Measurements from ENCODE around the gene PITPNB. TPM values are rescaled to one million over a fixed set of nuclear protein-coding genes. Genes with fewer than 3 reads are reported as not detected.

The PITPNB gene
- total RNA-seq, 3 donors from 2014 or later = 42.5 to 130 (median 47.4) TPM

GRCh38 chr22:27933186-27933983, 14.3 kb upstream of the PITPNB start:
- no peaks in the 10 kb centered on the region for H3K36me3 ChIP-seq (ENCODE audit: low read depth)
- peak; percentile 19 for ATAC-seq

GRCh38 chr22:27930331-27931060, 11.4 kb upstream of the PITPNB start:
- ATAC-seq (no peak), DNase-seq (no peak)
- no peak for TF ChIP-seq CTCF (IDR thresholded peaks at IDR 0.05)
- no peaks in the 10 kb centered on the region for H3K9me3 ChIP-seq
- H3K36me3 ChIP-seq (ENCODE audit: low read depth) = no peaks in the 10 kb centered on the region
- no peak overlapping the region for H3K4me3 ChIP-seq
- no peaks in the 10 kb centered on the region for H3K4me1 ChIP-seq (ENCODE audit: low read depth)
- intact Hi-C loops (cut with DNase I, micrococcal nuclease) = no loop called here

More at GRCh38 chr22:27933186-27933983, 14.3 kb upstream of the PITPNB start:
- Histone ChIP-seq H3K4me3 (no peak overlapping the region), H3K4me1 (ENCODE audit: low read depth) (no peaks in the 10 kb centered on the region), H3K9me3 (no peaks in the 10 kb centered on the region)
- TF ChIP-seq CTCF (IDR thresholded peaks at IDR 0.05) = no peak
- intact Hi-C loops (cut with DNase I, micrococcal nuclease) = no loop called here
- DNase-seq = no peak

GRCh38 chr22:27927608-27928007, 8.6 kb upstream of the PITPNB start:
- H3K9me3 ChIP-seq = no peaks in the 10 kb centered on the region
- no peak for TF ChIP-seq CTCF (IDR thresholded peaks at IDR 0.05)
- H3K4me1 ChIP-seq (ENCODE audit: low read depth) = no peaks in the 10 kb centered on the region
- intact Hi-C loops (cut with DNase I, micrococcal nuclease) = no loop called here
- no peak overlapping the region for H3K4me3 ChIP-seq
- ATAC-seq (no peak), DNase-seq (no peak)
- no peaks in the 10 kb centered on the region for H3K36me3 ChIP-seq (ENCODE audit: low read depth)

GRCh38 chr22:27925331-27925730, 6.3 kb upstream of the PITPNB start:
- ATAC-seq (no peak), DNase-seq (no peak)
- TF ChIP-seq CTCF (IDR thresholded peaks at IDR 0.05) = no peak
- Histone ChIP-seq H3K9me3 (no peaks in the 10 kb centered on the region), H3K4me1 (ENCODE audit: low read depth) (peaks cover 5% of the 10 kb centered on the region), H3K36me3 (ENCODE audit: low read depth) (no peaks in the 10 kb centered on the region), H3K4me3 (no peak overlapping the region)
- intact Hi-C loops (cut with DNase I, micrococcal nuclease) = no loop called here

- Histone ChIP-seq H3K36me3 (ENCODE audit: low read depth) (no peaks in the 10 kb centered on the region), H3K9me3 (no peaks in the 10 kb centered on the region), H3K4me1 (ENCODE audit: low read depth) (peaks cover 25% of the 10 kb centered on the region), H3K4me3 (peak overlapping the region; percentile 99)
- ATAC-seq (peak; percentile 12), DNase-seq (no peak)
- intact Hi-C loops (cut with DNase I, micrococcal nuclease) = no loop called here
- TF ChIP-seq CTCF (IDR thresholded peaks at IDR 0.05) = no peak
These were observed 1.1 kb upstream of the PITPNB start for GRCh38 chr22:27919942-27920755.

All from mucosa of descending colon (tissue), 3 donors.